HepG2 (cell line): ENCODE results near the gene G6PC3. TPM values are rescaled to one million over a fixed set of nuclear protein-coding genes. Genes with fewer than 3 reads are reported as not detected.

Experiments
- AGO2 ChIP-seq: fragments of 200-400 bp; formaldehyde crosslinking; optimal IDR thresholded peaks from 2 replicates; pipeline ENCODE3; 2017; ENCODE audit warnings: mild to moderate bottlenecking, low read depth, low read length, moderate library complexity
- CBFB ChIP-seq: sonication (generic); formaldehyde crosslinking; IDR thresholded peaks from 2 replicates; pipeline ENCODE4 v1.4.0; 2020; ENCODE audit warnings: missing genetic modification reagents
- CEBPB ChIP-seq: IDR thresholded peaks from 2 replicates; pipeline ENCODE4 v1.6.1; 2011; ENCODE audit warnings: low read depth, low read length, improper control_type of control experiment, borderline replicate concordance
- E2F5 ChIP-seq: sonication (generic); formaldehyde crosslinking; conservative IDR thresholded peaks from 2 replicates; pipeline ENCODE4 v1.4.0; 2020; ENCODE audit warnings: missing genetic modification reagents
- EEA1 ChIP-seq: sonication (generic); formaldehyde crosslinking; IDR thresholded peaks from 2 replicates; pipeline ENCODE4 v1.5.1; 2020; ENCODE audit warnings: mild to moderate bottlenecking, missing genetic modification reagents, borderline replicate concordance
- EED ChIP-seq: sonication (generic); formaldehyde crosslinking; IDR thresholded peaks from 2 replicates; pipeline ENCODE4 v1.5.0; 2020; ENCODE audit warnings: mild to moderate bottlenecking, missing genetic modification reagents
- ETS1 ChIP-seq: sonication (generic); formaldehyde crosslinking; IDR thresholded peaks from 2 replicates; pipeline ENCODE4 v1.4.0; 2020; ENCODE audit warnings: missing genetic modification reagents
- FOXA1 ChIP-seq, 2 experiments: fragments of 450-650 bp in 1 of 2; sonication (generic) in 1 of 2; formaldehyde crosslinking in 1 of 2; IDR thresholded peaks; 2 replicates each; pipeline versions ENCODE4 v1.4.0 to v1.6.1; 2016 to 2020; ENCODE audit warnings: missing genetic modification reagents in 1 of 2
- GABPA ChIP-seq, 2 experiments: IDR thresholded peaks; 2 replicates each; pipeline ENCODE4 v1.6.1; 2011 to 2016; ENCODE audit warnings: low read depth in 2 of 2, low read length in 1 of 2, missing biosample characterization in 1 of 2, missing genetic modification characterization in 1 of 2
- KDM5A ChIP-seq: fragments of 200-600 bp; sonication (generic); IDR thresholded peaks from 2 replicates; pipeline ENCODE4 v1.7.0; 2018; ENCODE audit warnings: antibody characterized with exemption, mild to moderate bottlenecking, low read length, borderline replicate concordance
- MBNL3 ChIP-seq: fragments of 250-450 bp; sonication (Bioruptor Pico); conservative IDR thresholded peaks from 2 replicates; pipeline ENCODE4 v1.8.0; 2022; ENCODE audit warnings: mild to moderate bottlenecking, inconsistent platforms
- MEIS2 ChIP-seq: sonication (generic); formaldehyde crosslinking; IDR thresholded peaks from 2 replicates; pipeline ENCODE4 v1.9.0; 2021; ENCODE audit warnings: mild to moderate bottlenecking, missing genetic modification reagents
- NCOA1 ChIP-seq: sonication (generic); formaldehyde crosslinking; IDR thresholded peaks from 2 replicates; pipeline ENCODE4 v1.9.0; 2021; ENCODE audit warnings: missing genetic modification reagents
- PHF21A ChIP-seq: sonication (generic); formaldehyde crosslinking; IDR thresholded peaks from 2 replicates; pipeline ENCODE4 v1.5.0; 2020; ENCODE audit warnings: mild to moderate bottlenecking, missing genetic modification reagents
- PRMT3 ChIP-seq: sonication (generic); formaldehyde crosslinking; IDR thresholded peaks from 2 replicates; pipeline ENCODE4 v1.8.1; 2022; ENCODE audit warnings: low read depth, mild to moderate bottlenecking, moderate library complexity, missing genetic modification reagents, borderline replicate concordance
- RARG ChIP-seq: sonication (generic); formaldehyde crosslinking; IDR thresholded peaks from 2 replicates; pipeline ENCODE4 v1.4.0; 2020; ENCODE audit warnings: low read depth, mild to moderate bottlenecking, missing genetic modification reagents
- YEATS4 ChIP-seq: sonication (generic); formaldehyde crosslinking; IDR thresholded peaks from 2 replicates; pipeline ENCODE4 v1.4.0; 2020; ENCODE audit warnings: missing genetic modification reagents, borderline replicate concordance
- ZFP36 ChIP-seq: fragments of 150-350 bp; IDR thresholded peaks from 2 replicates; pipeline ENCODE4 v1.6.1; 2018; ENCODE audit warnings: borderline replicate concordance, low read length, low read depth; ENCODE audit not compliant: partially characterized antibody
- ZMYM4 ChIP-seq: sonication (generic); formaldehyde crosslinking; IDR thresholded peaks from 2 replicates; pipeline ENCODE4 v1.8.1; 2023; ENCODE audit warnings: mild to moderate bottlenecking, missing genetic modification reagents
- ZNF24 ChIP-seq: fragments of 450-650 bp; IDR thresholded peaks from 2 replicates; pipeline ENCODE4 v1.6.1; 2017; ENCODE audit warnings: antibody characterized with exemption, mild to moderate bottlenecking
- ZNF331 ChIP-seq: sonication (generic); formaldehyde crosslinking; IDR thresholded peaks from 2 replicates; pipeline ENCODE4 v1.4.0; 2020; ENCODE audit warnings: missing genetic modification reagents
- ZNF337 ChIP-seq: sonication (generic); formaldehyde crosslinking; IDR thresholded peaks from 2 replicates; pipeline ENCODE4 v1.5.1; 2020; ENCODE audit warnings: missing genetic modification reagents, low read depth, mild to moderate bottlenecking, borderline replicate concordance
- ZNF33B ChIP-seq: sonication (generic); formaldehyde crosslinking; IDR thresholded peaks from 2 replicates; pipeline ENCODE4 v1.5.1; 2020; ENCODE audit warnings: mild to moderate bottlenecking, missing genetic modification reagents
- ZNF362 ChIP-seq: sonication (generic); formaldehyde crosslinking; IDR thresholded peaks from 2 replicates; pipeline ENCODE4 v1.4.0; 2020; ENCODE audit warnings: missing genetic modification reagents, mild to moderate bottlenecking, borderline replicate concordance
- ZNF431 ChIP-seq: sonication (generic); formaldehyde crosslinking; IDR thresholded peaks from 2 replicates; pipeline ENCODE4 v1.9.0; 2022; ENCODE audit warnings: missing genetic modification reagents, low read depth, mild to moderate bottlenecking, borderline replicate concordance
- ZNF432 ChIP-seq: sonication (generic); formaldehyde crosslinking; IDR thresholded peaks from 2 replicates; pipeline ENCODE4 v1.5.0; 2020; ENCODE audit warnings: missing genetic modification reagents, mild to moderate bottlenecking, borderline replicate concordance
- polyA plus RNA-seq, 8 experiments: library from polyadenylated mRNA; depleted of rRNA in 3 of 8; stranded (reverse) in 7 of 8; unstranded in 1 of 8; fragments of >200 nt; fragmentation: Illumina TruSeq in 4 of 8; extraction: Trizol in 4 of 8; gene quantifications; 2 replicates each; pipeline versions ENCODE4 v1.2.1 to v1.2.3, GENCODE V29; 2011 to 2016; ENCODE audit warnings: low read depth in 4 of 8, missing spikeins in 1 of 8, mixed read lengths in 1 of 8; ENCODE audit not compliant: insufficient read depth in 1 of 8
- total RNA-seq, 5 experiments: library from RNA; depleted of rRNA; stranded (reverse); fragments of >200 nt; fragmentation: Illumina TruSeq; extraction: Trizol; gene quantifications; 2 replicates each; pipeline ENCODE4 v1.2.3, GENCODE V29; 2016; ENCODE audit warnings: low read depth in 1 of 5

Gene G6PC3
- total and polyA plus RNA-seq, 2 of the 13 experiments (the other 11 are each of a cell fraction or from before 2014, with no cell fraction given), result 38.5 to 75.8 TPM

- no peak for TF ChIP-seq RARG
- TF ChIP-seq ZFP36, result no peak
- TF ChIP-seq GABPA (IDR thresholded peaks at IDR 0.05; ENCODE audit: low read depth, low read length), result no peak
- TF ChIP-seq GABPA (CRISPR knock-in tag; IDR thresholded peaks at IDR 0.05; ENCODE audit: low read depth), result no peak
- TF ChIP-seq CEBPB, result no peak
- no peak for TF ChIP-seq ZNF432 (CRISPR knock-in tag)
- peak; percentile 22; the same call in 1 of the 2 replicates for TF ChIP-seq ZNF337 (CRISPR knock-in tag)
- peak; percentile 41; the same call in 1 of the 2 replicates for TF ChIP-seq YEATS4 (CRISPR knock-in tag)
- no peak for TF ChIP-seq EEA1 (CRISPR knock-in tag)
- TF ChIP-seq MBNL3 (CRISPR knock-in tag), result no peak
- no peak for TF ChIP-seq ETS1 (CRISPR knock-in tag)
- no peak for TF ChIP-seq ZNF431
- TF ChIP-seq E2F5 (CRISPR knock-in tag), result no peak
- TF ChIP-seq ZNF33B, result no peak
- 0 out of 2 replicates have a peak, but pooled peaks have one; percentile 37 for TF ChIP-seq NCOA1 (CRISPR knock-in tag)
- TF ChIP-seq MEIS2, result no peak
- no peak for TF ChIP-seq EED (CRISPR knock-in tag)
- 0 out of 2 replicates have a peak, but pooled peaks have one; percentile 14 for TF ChIP-seq ZMYM4
- TF ChIP-seq CBFB (CRISPR knock-in tag), result no peak
- peak; percentile 56; the same call in 1 of the 2 replicates for TF ChIP-seq PHF21A (CRISPR knock-in tag)
- TF ChIP-seq ZNF331 (CRISPR knock-in tag), result no peak
- 0 out of 2 replicates have a peak, but pooled peaks have one; percentile 17 for TF ChIP-seq FOXA1 (IDR thresholded peaks at IDR 0.05)
- peak; percentile 57; the same call in 1 of the 2 replicates for TF ChIP-seq FOXA1 (CRISPR knock-in tag; IDR thresholded peaks at IDR 0.05)
- no peak for TF ChIP-seq ZNF24
- TF ChIP-seq AGO2, result peak; percentile 66
- no peak for TF ChIP-seq KDM5A
- TF ChIP-seq PRMT3, result no peak
- no peak for TF ChIP-seq ZNF362 (CRISPR knock-in tag)
Measured at GRCh38 chr17:44076716-44077594, 6.4 kb downstream of the G6PC3 start (continued).
